H1 (cell line): Measurements from ENCODE around the gene C10orf95. TPM values are rescaled to one million over a fixed set of nuclear protein-coding genes. Genes with fewer than 3 reads are reported as not detected.
A peak's percentile ranks its signal among the peaks of the same experiment; 100 is the strongest.
"Not testable (repeated sequence)": the region's sequence is repeated elsewhere in the genome, so short reads cannot be mapped to it uniquely, and the experiment has no call there.

Source experiments
- CTCF ChIA-PET: fragments of 300-600 bp; sonication (Branson Sonifier 250); formaldehyde crosslinking; loops from one replicate; lab custom pipeline; 2021; ENCODE audit not compliant: partially characterized antibody; lab: Charles Lee
- POLR2A ChIA-PET: fragments of 300-600 bp; sonication (Branson Sonifier 250); formaldehyde crosslinking; loops from one replicate; lab custom pipeline; 2021; ENCODE audit warnings: inconsistent platforms; ENCODE audit not compliant: partially characterized antibody; lab: Charles Lee
- DNase-seq, 2 experiments: peaks; one replicate each; pipeline versions ENCODE4 v3.0.0 to v3.0.0-alpha.2; 2010 to 2022; ENCODE audit warnings: low spot score in 2 of 2, low read depth in 1 of 2, mixed read lengths in 1 of 2
- FAIRE-seq: peaks from 2 replicates; lab custom pipeline; 2011; peaks lifted over from hg19 to GRCh38; lab: Jason Lieb, UNC
- H2AFZ ChIP-seq: 2 replicates; pipeline ENCODE4 v1.8.1; 2012; ENCODE audit warnings: low read length, inconsistent platforms
- H2AK5ac ChIP-seq: 2 replicates; pipeline ENCODE4 v1.6.1; 2013; ENCODE audit warnings: low read depth, low read length
- H2BK120ac ChIP-seq: replicated peaks from 2 replicates; pipeline ENCODE3; 2013; ENCODE audit warnings: low read depth, low read length, inconsistent platforms
- H2BK12ac ChIP-seq: 2 replicates; pipeline ENCODE4 v1.6.1; 2013; ENCODE audit warnings: low read depth, low read length
- H2BK15ac ChIP-seq: 2 replicates; pipeline ENCODE4 v1.6.1; 2013; ENCODE audit warnings: low read length
- H2BK20ac ChIP-seq: 2 replicates; pipeline ENCODE4 v1.6.1; 2013; ENCODE audit warnings: low read length
- H2BK5ac ChIP-seq: 2 replicates; pipeline ENCODE4 v1.6.1; 2013; ENCODE audit warnings: low read depth, low read length
- H3K14ac ChIP-seq: 2 replicates; pipeline ENCODE4 v1.6.1; 2013; ENCODE audit warnings: inconsistent platforms; ENCODE audit not compliant: insufficient read length
- H3K18ac ChIP-seq: 2 replicates; pipeline ENCODE4 v1.6.1; 2013; ENCODE audit warnings: low read length; ENCODE audit errors: extremely low read depth
- H3K23ac ChIP-seq: 2 replicates; pipeline ENCODE4 v1.6.1; 2013; ENCODE audit warnings: inconsistent platforms; ENCODE audit not compliant: insufficient read length
- H3K23me2 ChIP-seq: 2 replicates; pipeline ENCODE4 v1.6.1; 2013; ENCODE audit warnings: low read depth, low read length
- H3K27ac ChIP-seq: 2 replicates; pipeline ENCODE4 v1.6.1; 2011; ENCODE audit warnings: low read depth, low read length, inconsistent platforms
- H3K27me3 ChIP-seq, 4 experiments: replicated peaks in 1 of 4; 1 replicate in 1 of 4; 2 replicates in 3 of 4; pipeline versions ENCODE4 v1.6.1 to v1.8.1; 2011 to 2013; ENCODE audit warnings: low read length in 3 of 4, mild to moderate bottlenecking in 3 of 4, inconsistent platforms in 2 of 4, mixed read lengths in 2 of 4, moderate library complexity in 1 of 4; ENCODE audit not compliant: control insufficient read depth in 3 of 4, insufficient read depth in 3 of 4; ENCODE audit errors: extremely low read depth in 1 of 4
- H3K36me3 ChIP-seq, 4 experiments: 2 replicates each; pipeline versions ENCODE4 v1.6.1 to v1.8.1; 2011 to 2013; ENCODE audit warnings: mild to moderate bottlenecking in 4 of 4, low read length in 3 of 4, moderate library complexity in 2 of 4, control low read depth in 1 of 4, inconsistent platforms in 1 of 4; ENCODE audit not compliant: insufficient read depth in 4 of 4, control insufficient read depth in 2 of 4
- H3K4ac ChIP-seq: replicated peaks from 2 replicates; pipeline ENCODE3; 2013; ENCODE audit warnings: low read length, low read depth, mixed read lengths, inconsistent platforms; ENCODE audit not compliant: insufficient read length
- H3K4me1 ChIP-seq, 4 experiments: replicated peaks in 1 of 4; 1 replicate in 1 of 4; 2 replicates in 3 of 4; pipeline versions ENCODE4 v1.6.1 to v1.8.1; 2011 to 2013; ENCODE audit warnings: low read length in 3 of 4, inconsistent platforms in 2 of 4, mixed read lengths in 1 of 4; ENCODE audit not compliant: insufficient read depth in 4 of 4, control insufficient read depth in 3 of 4
- H3K4me2 ChIP-seq, 2 experiments: 2 replicates each; pipeline versions ENCODE4 v1.6.1 to v1.8.1; 2011 to 2013; ENCODE audit warnings: low read depth in 2 of 2, low read length in 2 of 2, control low read depth in 1 of 2, inconsistent platforms in 1 of 2, mild to moderate bottlenecking in 1 of 2; ENCODE audit not compliant: insufficient read depth in 1 of 2
- H3K4me3 ChIP-seq, 4 experiments: fragments of 200-600, 300-600 bp in 1 of 4; sonication (generic), shearing (Covaris generic), sonication (Bioruptor Twin) in 1 of 4; 2 replicates each; pipeline versions ENCODE4 v1.5.1 to v1.8.1; 2011 to 2016; ENCODE audit warnings: low read length in 4 of 4, low read depth in 3 of 4, control low read depth in 2 of 4, inconsistent platforms in 2 of 4, mild to moderate bottlenecking in 2 of 4, mixed read lengths in 1 of 4, moderate library complexity in 1 of 4; ENCODE audit not compliant: insufficient read depth in 2 of 4; ENCODE audit errors: extremely low read depth in 1 of 4
- H3K56ac ChIP-seq: replicated peaks from 2 replicates; pipeline ENCODE3; 2013; ENCODE audit warnings: low read depth, mild to moderate bottlenecking, mixed read lengths, low read length, inconsistent platforms; ENCODE audit not compliant: insufficient read length
- H3K79me1 ChIP-seq: 2 replicates; pipeline ENCODE4 v1.6.1; 2013; ENCODE audit warnings: low read depth, low read length, control low read depth
- H3K79me2 ChIP-seq, 2 experiments: 2 replicates each; pipeline versions ENCODE4 v1.6.1 to v1.8.1; 2012 to 2013; ENCODE audit warnings: low read length in 2 of 2, mild to moderate bottlenecking in 2 of 2, inconsistent platforms in 1 of 2; ENCODE audit not compliant: insufficient read depth in 2 of 2, control insufficient read depth in 1 of 2
- H3K9ac ChIP-seq, 4 experiments: replicated peaks in 1 of 4; 1 replicate in 1 of 4; 2 replicates in 3 of 4; pipeline versions ENCODE4 v1.6.1 to v1.8.1; 2011 to 2013; ENCODE audit warnings: low read depth in 3 of 4, low read length in 3 of 4, control low read depth in 2 of 4, mild to moderate bottlenecking in 2 of 4, moderate library complexity in 2 of 4, inconsistent platforms in 1 of 4; ENCODE audit errors: extremely low read depth in 1 of 4
- H3K9me3 ChIP-seq, 2 experiments: 2 replicates each; pipeline versions ENCODE4 v1.6.1 to v1.8.1; 2012 to 2013; ENCODE audit warnings: mild to moderate bottlenecking in 2 of 2, moderate library complexity in 2 of 2, control low read depth in 1 of 2, inconsistent platforms in 1 of 2, low read depth in 1 of 2, low read length in 1 of 2, mixed read lengths in 1 of 2; ENCODE audit not compliant: insufficient read depth in 2 of 2
- H4K20me1 ChIP-seq, 2 experiments: replicated peaks in 1 of 2; 2 replicates each; pipeline versions ENCODE3 to v1.8.1; 2011 to 2013; ENCODE audit warnings: inconsistent platforms in 2 of 2, low read length in 2 of 2, mild to moderate bottlenecking in 1 of 2; ENCODE audit not compliant: insufficient read depth in 2 of 2, control insufficient read depth in 1 of 2
- H4K5ac ChIP-seq: 2 replicates; pipeline ENCODE4 v1.6.1; 2013; ENCODE audit warnings: low read length, low read depth, mixed read lengths, inconsistent platforms; ENCODE audit not compliant: insufficient read length
- H4K8ac ChIP-seq: 2 replicates; pipeline ENCODE4 v1.8.0; 2013; ENCODE audit warnings: mild to moderate bottlenecking, moderate library complexity, low read length, inconsistent platforms; ENCODE audit not compliant: insufficient read depth; ENCODE audit errors: extremely low read depth
- H4K91ac ChIP-seq: replicated peaks from 2 replicates; pipeline ENCODE3; 2013; ENCODE audit warnings: low read length, mixed read lengths, inconsistent platforms; ENCODE audit not compliant: insufficient read length
- WGBS, 2 experiments: shearing (Covaris generic) in 1 of 2; methylation state at CpG; one replicate each; pipeline versions ENCODE4 v1.1.6 to v1.1.7; 2013 to 2015; ENCODE audit warnings: low lambda C conversion rate in 2 of 2, mixed read lengths in 2 of 2, inconsistent platforms in 1 of 2, low coverage in 1 of 2, missing lambda C conversion rate in 1 of 2; ENCODE audit not compliant: insufficient replicate concordance in 2 of 2, insufficient coverage in 1 of 2, insufficient read length in 1 of 2; ENCODE audit errors: extremely low coverage in 1 of 2, missing lambda C conversion rate in 1 of 2; 5-methylcytosine and 5-hydroxymethylcytosine counted together
- polyA plus RNA-seq, 7 experiments: library from polyadenylated mRNA; depleted of rRNA in 3 of 7; stranded (reverse) in 5 of 7; unstranded in 2 of 7; fragments of >200 nt in 5 of 7; fragments of 200-250 nt in 2 of 7; gene quantifications; 1 replicate in 5 of 7; 2 replicates in 1 of 7; 4 replicates in 1 of 7; pipeline versions ENCODE4 v1.2.1 to v1.2.3, GENCODE V29; 2011 to 2013; ENCODE audit warnings: missing spikeins in 2 of 7, mixed read lengths in 2 of 7
- total RNA-seq: library from RNA; stranded (reverse); fragmentation: NEBNext Ultra II Directional; extraction: Animal tissue kit (Norgen Biotek cat#: 25700); gene quantifications from 2 replicates; pipeline ENCODE4 v1.2.1, GENCODE V29; 2021

Gene C10orf95
- total and polyA plus RNA-seq, 2 of the 8 experiments (the other 6 are each of a cell fraction or from before 2014, with no cell fraction given): 0.34 to 0.48 TPM

GRCh38 chr10:102500686-102501085, 49.3 kb upstream of the C10orf95 start:
- H4K91ac ChIP-seq, H3K79me1 ChIP-seq, H2BK120ac ChIP-seq, H2BK20ac ChIP-seq, H2AK5ac ChIP-seq, H2BK12ac ChIP-seq, H3K4ac ChIP-seq, H2AFZ ChIP-seq, H2BK15ac ChIP-seq, H4K5ac ChIP-seq, H3K14ac ChIP-seq, H3K27me3 ChIP-seq, POLR2A ChIA-PET, H3K9ac ChIP-seq, H3K18ac ChIP-seq, H3K9me3 ChIP-seq, H3K56ac ChIP-seq, H3K36me3 ChIP-seq, H3K27ac ChIP-seq, DNase-seq, H3K23ac ChIP-seq, FAIRE-seq, H2BK5ac ChIP-seq: not testable (repeated sequence)
- Histone ChIP-seq H4K20me1 (peaks cover 13 to 21% of the 10 kb centered on the region in 2 experiments), H3K4me3 (peak overlapping the region in 1 of 4 experiments; percentile 90; a peak in 1 of 8 replicates), H4K8ac (peak overlapping the region; percentile 65; the same call in 1 of the 2 replicates), H3K23me2 (peaks cover 14% of the 10 kb centered on the region), H3K79me2 (peaks cover 0 to 57% of the 10 kb centered on the region in 2 experiments; a peak in 3 of 4 replicates), H3K4me2 (peak overlapping the region in 1 of 2 experiments; percentile 90; a peak in 1 of 4 replicates), H3K4me1 (peaks cover 0 to 10% (median 3%) of the 10 kb centered on the region in 4 experiments; a peak in 4 of 7 replicates)
- CTCF ChIA-PET: interaction anchor here (0.6 to 16.5 kb wide), 6 partner anchors 18 to 278 kb away, joined by 3 to 182 read pairs (median 4); no protein-coding TSS in a partner anchor
- WGBS, 2 experiments: 92% methylated on average over 12 of the region's 13 CpGs; no CpG with 5 or more reads in 1 of the 2 experiments
